Glutamatergic neuron (in vitro differentiated cells): ENCODE measurements around the gene WNT10A. TPM values are rescaled to one million over a fixed set of nuclear protein-coding genes. Genes with fewer than 3 reads are reported as not detected.

Experiments used
- DNase-seq: peaks from one replicate; pipeline ENCODE4 v3.0.0; 2022
- H3K27ac Mint-ChIP-seq: one replicate; pipeline ENCODE4 v1.8.0; 2020; ENCODE audit warnings: mild to moderate bottlenecking, mixed read lengths, inconsistent platforms; ENCODE audit not compliant: unreplicated experiment
- H3K27me3 Mint-ChIP-seq: one replicate; pipeline ENCODE4 v1.8.0; 2020; ENCODE audit warnings: mild to moderate bottlenecking, moderate library complexity, mixed read lengths, inconsistent platforms; ENCODE audit not compliant: unreplicated experiment
- H3K36me3 Mint-ChIP-seq: one replicate; pipeline ENCODE4 v1.8.0; 2020; ENCODE audit warnings: mild to moderate bottlenecking, mixed read lengths, inconsistent platforms; ENCODE audit not compliant: unreplicated experiment
- H3K4me1 Mint-ChIP-seq: one replicate; pipeline ENCODE4 v1.8.0; 2020; ENCODE audit warnings: mild to moderate bottlenecking, low read depth, mixed read lengths, inconsistent platforms; ENCODE audit not compliant: unreplicated experiment
- H3K4me3 Mint-ChIP-seq: one replicate; pipeline ENCODE4 v1.8.0; 2020; ENCODE audit warnings: mild to moderate bottlenecking, mixed read lengths, inconsistent platforms; ENCODE audit not compliant: unreplicated experiment
- H3K9me3 Mint-ChIP-seq: one replicate; pipeline ENCODE4 v1.8.0; 2020; ENCODE audit warnings: mild to moderate bottlenecking, moderate library complexity, mixed read lengths, inconsistent platforms; ENCODE audit not compliant: unreplicated experiment
- CTCF ChIP-seq: fragments of 200-600 bp; sonication (generic); IDR thresholded peaks from one replicate; pipeline ENCODE4 v1.5.0; 2021; ENCODE audit not compliant: partially characterized antibody, unreplicated experiment
- total RNA-seq: library from RNA; stranded (reverse); fragmentation: NEBNext Ultra II Directional; extraction: Animal tissue kit (Norgen Biotek cat#: 25700); gene quantifications from one replicate; pipeline ENCODE4 v1.2.1, GENCODE V29; 2021; ENCODE audit not compliant: unreplicated experiment

Gene WNT10A
- total RNA-seq, 1 donor from 2014 or later, result 0.17 TPM

GRCh38 chr2:218895759-218896500 is 15.3 kb downstream of the WNT10A start:
- no peak for DNase-seq
- peak overlapping the region; percentile 45 for H3K4me3 Mint-ChIP-seq
- H3K4me1 Mint-ChIP-seq, result peaks cover 33% of the 10 kb centered on the region
- H3K9me3 Mint-ChIP-seq, result peaks cover 20% of the 10 kb centered on the region
- peak overlapping the region; percentile 31 for H3K27ac Mint-ChIP-seq
- peaks cover 26% of the 10 kb centered on the region for H3K27me3 Mint-ChIP-seq
- no peak for TF ChIP-seq CTCF
- peaks cover 9% of the 10 kb centered on the region for H3K36me3 Mint-ChIP-seq

GRCh38 chr2:218896501-218897393 is 16.1 kb downstream of the WNT10A start:
- Mint-ChIP-seq H3K4me1 (peaks cover 29% of the 10 kb centered on the region), H3K36me3 (peaks cover 13% of the 10 kb centered on the region), H3K4me3 (no peak overlapping the region), H3K27ac (no peak overlapping the region), H3K9me3 (peaks cover 17% of the 10 kb centered on the region), H3K27me3 (peaks cover 23% of the 10 kb centered on the region)
- DNase-seq, result no peak
- peak; percentile 22 for TF ChIP-seq CTCF

DNA sequence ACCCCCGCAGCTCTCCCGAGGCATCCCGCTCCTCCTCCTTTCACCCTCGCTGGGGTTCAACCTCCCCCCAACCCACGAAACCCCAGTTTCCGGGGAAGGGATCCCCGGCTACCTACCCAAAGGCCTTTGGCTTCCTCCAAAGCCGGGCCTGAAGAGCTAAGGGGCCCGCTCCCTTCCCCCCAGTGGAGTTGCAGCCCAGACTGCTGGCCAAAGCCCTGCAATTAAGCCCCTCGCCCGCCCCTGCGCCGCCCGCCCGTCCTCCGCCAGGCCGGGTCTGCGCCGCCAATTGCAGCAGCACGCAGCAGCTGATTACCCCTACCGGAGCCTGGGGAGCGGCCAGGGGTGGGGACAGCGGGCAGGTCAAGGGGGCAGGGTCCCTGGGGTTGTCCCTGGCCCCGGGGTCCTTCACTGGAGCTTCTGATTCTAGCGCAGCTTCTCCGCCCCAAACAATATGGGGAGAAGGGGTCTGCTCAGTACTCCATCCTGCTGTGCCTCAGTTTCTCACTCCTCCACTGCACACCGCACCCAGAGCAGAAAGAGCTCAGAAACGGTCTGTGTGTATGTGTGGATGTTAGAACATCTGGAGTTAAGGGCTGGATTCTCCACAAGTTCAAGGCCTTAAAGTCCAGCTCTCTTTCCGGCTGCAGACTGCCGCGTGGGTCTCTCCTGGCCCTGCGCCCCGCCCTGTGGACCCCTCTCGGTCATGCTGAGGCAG is 16.9 kb downstream of the WNT10A start:
- no peak overlapping the region for H3K27ac Mint-ChIP-seq
- H3K4me3 Mint-ChIP-seq, result no peak overlapping the region
- no peak for TF ChIP-seq CTCF
- no peak for DNase-seq
- peaks cover 25% of the 10 kb centered on the region for H3K27me3 Mint-ChIP-seq
- H3K36me3 Mint-ChIP-seq, result peaks cover 13% of the 10 kb centered on the region
- peaks cover 15% of the 10 kb centered on the region for H3K9me3 Mint-ChIP-seq
- H3K4me1 Mint-ChIP-seq, result peaks cover 25% of the 10 kb centered on the region

DNA sequence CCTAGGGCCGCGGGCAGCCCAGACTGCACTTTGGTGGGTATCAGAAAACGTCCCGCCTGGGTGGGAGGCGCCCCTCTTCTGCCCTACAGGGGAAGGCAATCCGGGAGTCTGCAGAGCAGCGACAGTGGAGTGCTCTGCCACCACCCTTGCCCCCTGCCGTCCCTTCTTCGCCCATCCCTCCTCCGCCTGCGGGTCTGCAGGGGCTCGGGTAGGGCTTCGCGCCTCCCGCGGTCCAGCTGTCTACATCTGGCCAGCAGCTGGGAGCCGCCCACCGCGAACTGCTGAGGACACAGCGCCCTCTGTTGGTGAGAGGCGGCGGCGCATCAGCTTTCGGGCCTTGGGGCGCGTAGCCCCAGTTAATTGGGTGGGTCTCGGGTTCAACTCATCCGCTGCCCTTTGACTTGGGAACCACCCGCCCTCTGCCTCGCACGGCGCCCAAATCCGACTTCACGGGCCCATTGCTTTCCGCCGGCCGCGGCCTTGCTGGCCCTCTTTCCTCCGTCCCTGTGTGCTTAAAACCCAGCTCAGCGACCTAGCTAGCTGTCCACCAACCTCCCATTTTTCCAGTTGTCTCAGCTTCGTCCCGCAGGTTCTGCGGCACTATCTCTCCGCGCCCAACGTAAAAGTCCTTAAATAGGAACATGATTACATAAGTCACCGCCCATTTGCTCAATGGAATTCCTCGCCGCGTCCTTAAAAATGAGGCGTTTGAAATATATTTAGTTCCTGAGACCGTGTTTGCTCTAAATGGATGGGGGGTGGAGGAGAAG is 17.6 kb downstream of the WNT10A start:
- Mint-ChIP-seq H3K4me3 (peak overlapping the region; percentile 83), H3K9me3 (peaks cover 15% of the 10 kb centered on the region), H3K27me3 (peaks cover 25% of the 10 kb centered on the region), H3K27ac (peak overlapping the region; percentile 48), H3K36me3 (peaks cover 13% of the 10 kb centered on the region), H3K4me1 (peaks cover 25% of the 10 kb centered on the region)
- peak; percentile 100 for TF ChIP-seq CTCF
- peak; percentile 85 for DNase-seq
